GM19023 (cell line): ENCODE data around the gene KNCN.

ENCODE experiments used
- ATAC-seq: cut with Tn5 transposase; IDR thresholded peaks from one replicate; pipeline ENCODE4 v1.9.1; 2021; ENCODE audit warnings: mild to moderate bottlenecking, moderate library complexity; ENCODE audit not compliant: unreplicated experiment

The KNCN gene

GRCh38 chr1:46569116-46569515 lies 17.7 kb upstream of the KNCN start:
- no peak for ATAC-seq

- no peak for ATAC-seq
Measured at GRCh38 chr1:46568461-46568891, 17.0 kb upstream of the KNCN start.

- ATAC-seq = no peak
Measured at GRCh38 chr1:46563341-46563740, 11.9 kb upstream of the KNCN start.

- no peak for ATAC-seq
Measured at GRCh38 chr1:46562498-46562897, 11.1 kb upstream of the KNCN start.

- no peak for ATAC-seq
Measured at GRCh38 chr1:46558966-46559365, 7.5 kb upstream of the KNCN start.

- ATAC-seq = no peak
Measured at GRCh38 chr1:46558141-46558963, 6.9 kb upstream of the KNCN start.

- ATAC-seq = no peak
Measured at GRCh38 chr1:46557403-46557802, 6.0 kb upstream of the KNCN start.

GRCh38 chr1:46556822-46557221 lies 5.4 kb upstream of the KNCN start:
- ATAC-seq = no peak

GRCh38 chr1:46555826-46556619 lies 4.6 kb upstream of the KNCN start:
- no peak for ATAC-seq

- ATAC-seq = no peak
Measured at GRCh38 chr1:46554597-46555381, 3.3 kb upstream of the KNCN start.

- no peak for ATAC-seq
Measured at GRCh38 chr1:46554236-46554596, 2.8 kb upstream of the KNCN start.

GRCh38 chr1:46553506-46553905 lies 2.1 kb upstream of the KNCN start:
- ATAC-seq = no peak

- ATAC-seq = no peak
Measured at GRCh38 chr1:46552357-46553237, 1.1 kb upstream of the KNCN start.

GRCh38 chr1:46550751-46551231 lies 656 bp downstream of the KNCN start:
- ATAC-seq = no peak

GRCh38 chr1:46549697-46550681 lies 1.5 kb downstream of the KNCN start:
- no peak for ATAC-seq

- no peak for ATAC-seq
Measured at GRCh38 chr1:46547481-46548383, 3.7 kb downstream of the KNCN start.

GRCh38 chr1:46546210-46546609 lies 5.2 kb downstream of the KNCN start:
- no peak for ATAC-seq

- no peak for ATAC-seq
Measured at GRCh38 chr1:46545784-46546183, 5.7 kb downstream of the KNCN start.
